Endothelial cell of umbilical vein (primary cell): ENCODE results near the gene ATOH7. TPM values are rescaled to one million over a fixed set of nuclear protein-coding genes. Genes with fewer than 3 reads are reported as not detected.

Source experiments
- BruUV-seq: library from RNA; stranded (reverse); fragments of 400-500 nt; replicated peaks from 2 replicates; lab custom pipeline; 2021; lab: Mats Ljungman, UMichigan
- CTCF ChIA-PET: fragments of 300-600, 350-600 bp; sonication (Branson Sonifier 250); formaldehyde crosslinking; loops from one replicate; lab custom pipeline; 2021; ENCODE audit warnings: antibody characterized with exemption, inconsistent platforms; lab: Charles Lee
- POLR2A ChIA-PET: fragments of 300-600, 350-600 bp; sonication (Branson Sonifier 250); formaldehyde crosslinking; loops from one replicate; lab custom pipeline; 2021; ENCODE audit warnings: antibody characterized with exemption, inconsistent platforms; lab: Charles Lee
- DNase-seq: peaks from one replicate; pipeline ENCODE4 v3.0.0-alpha.2; 2011; ENCODE audit warnings: low read depth, low spot score
- FAIRE-seq: peaks from 2 replicates; lab custom pipeline; 2011; peaks lifted over from hg19 to GRCh38; lab: Jason Lieb, UNC
- H2AFZ ChIP-seq: 2 replicates; pipeline ENCODE4 v1.6.0; 2012; ENCODE audit warnings: low read depth, low read length, control low read depth, inconsistent platforms
- H3K27ac ChIP-seq: 2 replicates; pipeline ENCODE4 v1.5.1; 2011; ENCODE audit warnings: low read depth, mild to moderate bottlenecking, control low read depth, low read length, moderate library complexity; ENCODE audit not compliant: insufficient read depth
- H3K27me3 ChIP-seq, 2 experiments: 2 replicates each; pipeline versions ENCODE4 v1.6.0 to v1.6.1; 2011; ENCODE audit warnings: low read length in 2 of 2, mixed read lengths in 1 of 2; ENCODE audit not compliant: control insufficient read depth in 2 of 2, insufficient read depth in 2 of 2
- H3K36me3 ChIP-seq, 2 experiments: 2 replicates in 1 of 2; 3 replicates in 1 of 2; pipeline ENCODE4 v1.5.1; 2011; ENCODE audit warnings: low read length in 2 of 2, mild to moderate bottlenecking in 1 of 2, moderate library complexity in 1 of 2; ENCODE audit not compliant: control insufficient read depth in 2 of 2, insufficient read depth in 2 of 2; ENCODE audit errors: extremely low read depth in 1 of 2
- H3K4me1 ChIP-seq: 3 replicates; pipeline ENCODE4 v1.5.1; 2011; ENCODE audit warnings: mild to moderate bottlenecking, low read length; ENCODE audit not compliant: control insufficient read depth, insufficient read depth; ENCODE audit errors: extremely low read depth
- H3K4me2 ChIP-seq: 2 replicates; pipeline ENCODE4 v1.6.1; 2011; ENCODE audit warnings: low read length, control low read depth, mixed read lengths; ENCODE audit not compliant: insufficient read depth
- H3K4me3 ChIP-seq, 3 experiments: fragments of 200-600 bp in 1 of 3; sonication (generic), shearing (Covaris generic) in 1 of 3; replicated peaks in 1 of 3; 2 replicates each; pipeline ENCODE4 v1.5.1; 2011 to 2016; ENCODE audit warnings: control low read depth in 3 of 3, low read length in 3 of 3, mild to moderate bottlenecking in 2 of 3, inconsistent platforms in 1 of 3, low read depth in 1 of 3, moderate library complexity in 1 of 3; ENCODE audit not compliant: insufficient read depth in 1 of 3
- H3K79me2 ChIP-seq: 2 replicates; pipeline ENCODE4 v1.6.0; 2012; ENCODE audit warnings: low read length, inconsistent platforms; ENCODE audit not compliant: control insufficient read depth, insufficient read depth
- H3K9ac ChIP-seq: replicated peaks from 2 replicates; pipeline ENCODE3; 2011; ENCODE audit warnings: low read length, control low read depth; ENCODE audit not compliant: insufficient read depth; ENCODE audit errors: extremely low read depth
- H3K9me1 ChIP-seq: replicated peaks from 3 replicates; pipeline ENCODE4 v1.6.0; 2011; ENCODE audit warnings: mild to moderate bottlenecking, low read length; ENCODE audit not compliant: control insufficient read depth, insufficient read depth; ENCODE audit errors: extremely low read depth
- H3K9me3 ChIP-seq: replicated peaks from 2 replicates; pipeline ENCODE4 v1.5.1; 2012; ENCODE audit warnings: low read length, inconsistent platforms; ENCODE audit not compliant: control insufficient read depth, insufficient read depth
- H4K20me1 ChIP-seq: replicated peaks from 2 replicates; pipeline ENCODE3; 2011; ENCODE audit warnings: mild to moderate bottlenecking, low read length; ENCODE audit not compliant: control insufficient read depth, insufficient read depth; ENCODE audit errors: extremely low read depth
- CTCF ChIP-seq, 2 donors: IDR thresholded peaks; 1 replicate in 1 of 2; 2 replicates in 1 of 2; pipeline ENCODE4 v1.5.1; 2011; ENCODE audit warnings: low read length in 2 of 2, mild to moderate bottlenecking in 2 of 2, moderate library complexity in 2 of 2, control low read depth in 1 of 2, inconsistent platforms in 1 of 2, low read depth in 1 of 2; ENCODE audit not compliant: insufficient read depth in 1 of 2; ENCODE audit errors: extremely low read depth in 1 of 2
- EZH2 ChIP-seq: IDR thresholded peaks from 2 replicates; pipeline ENCODE4 v1.6.1; 2012; ENCODE audit warnings: borderline replicate concordance, low read depth, mild to moderate bottlenecking, moderate library complexity, low read length, inconsistent platforms; ENCODE audit not compliant: severe bottlenecking
- FOS ChIP-seq: IDR thresholded peaks from 2 replicates; pipeline ENCODE4 v1.6.1; 2011; ENCODE audit warnings: mild to moderate bottlenecking, low read length, moderate library complexity, borderline replicate concordance; ENCODE audit not compliant: insufficient read depth
- GATA2 ChIP-seq: IDR thresholded peaks from 2 replicates; pipeline ENCODE4 v1.7.0; 2011; ENCODE audit warnings: low read depth, mild to moderate bottlenecking, moderate library complexity, mixed read lengths, low read length; ENCODE audit not compliant: insufficient read length, insufficient read depth
- JUN ChIP-seq: IDR thresholded peaks from 2 replicates; pipeline ENCODE4 v1.6.1; 2011; ENCODE audit warnings: borderline replicate concordance, low read depth; ENCODE audit not compliant: insufficient read length, insufficient read depth
- MAX ChIP-seq: IDR thresholded peaks from 2 replicates; pipeline ENCODE4 v1.6.1; 2011; ENCODE audit not compliant: insufficient read depth, insufficient read length
- MYC ChIP-seq: IDR thresholded peaks from one replicate; pipeline ENCODE4 v1.6.1; 2011; ENCODE audit warnings: mild to moderate bottlenecking, low read depth, low read length
- POLR2A ChIP-seq: IDR thresholded peaks from 2 replicates; pipeline ENCODE4 v1.6.1; 2012; ENCODE audit warnings: low read depth, mild to moderate bottlenecking, control low read depth, low read length
- POLR2AphosphoS5 ChIP-seq: IDR thresholded peaks from 2 replicates; pipeline ENCODE4 v1.6.1; 2012; ENCODE audit warnings: low read depth, mild to moderate bottlenecking, control low read depth, low read length, moderate library complexity; ENCODE audit not compliant: insufficient read depth
- dilution Hi-C: fragments of 300-500 bp; cut with MboI; formaldehyde crosslinking; loops from one replicate; pipeline ENCODE4 v1.15.0; 2019; ENCODE audit warnings: low sequenced_read_pairs; ENCODE audit not compliant: extremely low pct_ligation_motif_present
- intact Hi-C: fragments of 100-400 bp; cut with micrococcal nuclease; formaldehyde crosslinking; loops from one replicate; pipeline ENCODE4 v1.10.0; 2022
- polyA plus RNA-seq, 4 experiments: library from polyadenylated mRNA; depleted of rRNA in 3 of 4; stranded (reverse) in 3 of 4; unstranded in 1 of 4; fragments of >200 nt; gene quantifications; 2 replicates each; pipeline versions ENCODE4 v1.2.1 to v1.2.3, GENCODE V29; 2011 to 2012; ENCODE audit warnings: missing spikeins in 1 of 4
- total RNA-seq: library from RNA; stranded (reverse); gene quantifications from 2 replicates; pipeline ENCODE4 v1.2.3, GENCODE V29; 2021

Gene ATOH7
- total and polyA plus RNA-seq, 2 donors (not counting 3 experiments of a cell fraction or from before 2014, with no cell fraction given) = not detected

GRCh38 chr10:68238371-68238770, 6.5 kb upstream of the ATOH7 start:
- dilution Hi-C loops = no loop called here
- Histone ChIP-seq H4K20me1 (no peaks in the 10 kb centered on the region), H3K9me1 (no peaks in the 10 kb centered on the region), H3K79me2 (no peaks in the 10 kb centered on the region), H3K4me1 (no peaks in the 10 kb centered on the region), H2AFZ (no peak overlapping the region), H3K4me2 (no peak overlapping the region), H3K9ac (no peak overlapping the region), H3K36me3 (no peaks in the 10 kb centered on the region), H3K27me3 (peaks cover 5 to 7% of the 10 kb centered on the region in 2 experiments), H3K4me3 (no peak overlapping the region), H3K9me3 (no peaks in the 10 kb centered on the region), H3K27ac (no peak overlapping the region)
- BruUV-seq = no TSS peak
- no peak for TF ChIP-seq EZH2
- no peak for TF ChIP-seq MYC
- TF ChIP-seq POLR2A = no peak
- no peak for TF ChIP-seq POLR2AphosphoS5
- TF ChIP-seq JUN = no peak
- TF ChIP-seq FOS = no peak
- no peak for TF ChIP-seq MAX
- no peak for TF ChIP-seq CTCF (IDR thresholded peaks at IDR 0.05; ENCODE audit: extremely low read depth in 1 of 2, insufficient read depth in 1 of 2, low read depth in 1 of 2, low read length in 2 of 2)
- no peak for TF ChIP-seq GATA2
- POLR2A ChIA-PET = no interaction called here
- no peak for DNase-seq
- intact Hi-C loops = no loop called here
- FAIRE-seq = no peak
- CTCF ChIA-PET = interaction anchor here (0.6 to 1.4 kb wide), 4 partner anchors 26 to 63 kb away, joined by 3 read pairs; no protein-coding TSS in a partner anchor
